H9 (cell line): ENCODE results near the gene RNASE7. TPM values are rescaled to one million over a fixed set of nuclear protein-coding genes. Genes with fewer than 3 reads are reported as not detected.

Source experiments
- DNase-seq: peaks from one replicate; pipeline ENCODE4 v3.0.0-alpha.2; 2017
- H2AFZ ChIP-seq: one replicate; pipeline ENCODE4 v1.6.1; 2013; ENCODE audit warnings: mild to moderate bottlenecking, low read length, control low read depth, moderate library complexity
- H2AK5ac ChIP-seq: 2 replicates; pipeline ENCODE4 v1.6.1; 2013; ENCODE audit warnings: low read length, control low read depth, mixed read lengths; ENCODE audit not compliant: insufficient read length
- H2BK120ac ChIP-seq: one replicate; pipeline ENCODE4 v1.6.1; 2013; ENCODE audit warnings: low read depth, mild to moderate bottlenecking, low read length, control low read depth, inconsistent platforms; ENCODE audit not compliant: poor library complexity, severe bottlenecking
- H2BK12ac ChIP-seq: 2 replicates; pipeline ENCODE4 v1.6.1; 2013; ENCODE audit warnings: low read length, control low read depth, mixed read lengths, low read depth; ENCODE audit not compliant: insufficient read length
- H2BK15ac ChIP-seq: 2 replicates; pipeline ENCODE4 v1.6.1; 2013; ENCODE audit warnings: low read depth, low read length, control low read depth
- H2BK20ac ChIP-seq: one replicate; pipeline ENCODE4 v1.6.1; 2013; ENCODE audit warnings: low read depth, mild to moderate bottlenecking, low read length, control low read depth, inconsistent platforms; ENCODE audit not compliant: poor library complexity, severe bottlenecking
- H2BK5ac ChIP-seq: 2 replicates; pipeline ENCODE4 v1.6.1; 2013; ENCODE audit warnings: low read length, control low read depth, mixed read lengths; ENCODE audit not compliant: insufficient read length
- H3K14ac ChIP-seq: 2 replicates; pipeline ENCODE4 v1.6.1; 2013; ENCODE audit warnings: low read length, control low read depth; ENCODE audit not compliant: insufficient read depth
- H3K18ac ChIP-seq: 2 replicates; pipeline ENCODE4 v1.6.1; 2013; ENCODE audit warnings: low read depth, mild to moderate bottlenecking, mixed read lengths, low read length, control low read depth; ENCODE audit not compliant: insufficient read length
- H3K23ac ChIP-seq: 2 replicates; pipeline ENCODE4 v1.6.1; 2013; ENCODE audit warnings: low read length, control low read depth, mixed read lengths, low read depth; ENCODE audit not compliant: insufficient read length
- H3K23me2 ChIP-seq: 2 replicates; pipeline ENCODE4 v1.6.1; 2013; ENCODE audit warnings: low read depth, mild to moderate bottlenecking, mixed read lengths, low read length, control low read depth; ENCODE audit not compliant: insufficient read length, poor library complexity, severe bottlenecking
- H3K27ac ChIP-seq: 2 replicates; pipeline ENCODE4 v1.5.1; 2013; ENCODE audit warnings: low read length, control low read depth, mixed read lengths, low read depth; ENCODE audit not compliant: insufficient read length
- H3K27me3 ChIP-seq: 2 replicates; pipeline ENCODE4 v1.6.1; 2013; ENCODE audit warnings: low read length, control low read depth, inconsistent platforms; ENCODE audit not compliant: insufficient read depth
- H3K4ac ChIP-seq: 2 replicates; pipeline ENCODE4 v1.6.1; 2013; ENCODE audit warnings: low read depth, mild to moderate bottlenecking, control low read depth, inconsistent platforms, low read length, moderate library complexity
- H3K4me1 ChIP-seq: 2 replicates; pipeline ENCODE4 v1.6.1; 2013; ENCODE audit warnings: low read length, control low read depth, inconsistent platforms; ENCODE audit not compliant: insufficient read depth
- H3K4me2 ChIP-seq: 2 replicates; pipeline ENCODE4 v1.6.1; 2013; ENCODE audit warnings: low read length, control low read depth, mixed read lengths; ENCODE audit not compliant: insufficient read length, insufficient read depth
- H3K56ac ChIP-seq: 2 replicates; pipeline ENCODE4 v1.6.1; 2013; ENCODE audit warnings: low read depth, mild to moderate bottlenecking, mixed read lengths, low read length, control low read depth; ENCODE audit not compliant: insufficient read length
- H3K79me1 ChIP-seq: 2 replicates; pipeline ENCODE4 v1.6.1; 2013; ENCODE audit warnings: low read depth, mild to moderate bottlenecking, moderate library complexity, low read length, control low read depth, inconsistent platforms; ENCODE audit not compliant: insufficient read depth, poor library complexity, severe bottlenecking
- H3K79me2 ChIP-seq: 2 replicates; pipeline ENCODE4 v1.6.1; 2013; ENCODE audit warnings: low read length, control low read depth, inconsistent platforms; ENCODE audit not compliant: insufficient read depth
- H3K9ac ChIP-seq: 2 replicates; pipeline ENCODE4 v1.6.1; 2013; ENCODE audit warnings: low read length, control low read depth, mixed read lengths; ENCODE audit not compliant: insufficient read length; ENCODE audit errors: extremely low read depth
- H3K9me3 ChIP-seq: one replicate; pipeline ENCODE4 v1.6.1; 2013; ENCODE audit warnings: low read depth, low read length, inconsistent platforms; ENCODE audit not compliant: control insufficient read depth
- H3T11ph ChIP-seq: one replicate; pipeline ENCODE4 v1.6.1; 2013; ENCODE audit warnings: mild to moderate bottlenecking, low read length, control low read depth, inconsistent platforms
- H4K20me1 ChIP-seq: one replicate; pipeline ENCODE4 v1.6.1; 2013; ENCODE audit not compliant: control insufficient read depth, insufficient read length, insufficient read depth
- H4K5ac ChIP-seq: 2 replicates; pipeline ENCODE4 v1.6.1; 2013; ENCODE audit warnings: low read depth, mild to moderate bottlenecking, mixed read lengths, low read length, control low read depth; ENCODE audit not compliant: insufficient read length
- H4K8ac ChIP-seq: replicated peaks from 2 replicates; pipeline ENCODE4 v1.6.1; 2013; ENCODE audit warnings: low read length, control low read depth, mixed read lengths, low read depth; ENCODE audit not compliant: insufficient read length
- H4K91ac ChIP-seq: 2 replicates; pipeline ENCODE4 v1.6.1; 2013; ENCODE audit warnings: low read depth, mild to moderate bottlenecking, moderate library complexity, mixed read lengths, low read length, control low read depth; ENCODE audit not compliant: insufficient read length
- H3K27ac Mint-ChIP-seq, 3 experiments: 2 replicates in 2 of 3; 3 replicates in 1 of 3; pipeline ENCODE4 v1.8.0; 2020 to 2021; ENCODE audit warnings: mixed read lengths in 3 of 3, mild to moderate bottlenecking in 1 of 3, moderate library complexity in 1 of 3
- H3K27me3 Mint-ChIP-seq: 2 replicates; pipeline ENCODE4 v1.8.0; 2021; ENCODE audit warnings: low read depth, mild to moderate bottlenecking, moderate library complexity, mixed read lengths
- H3K36me3 Mint-ChIP-seq, 3 experiments: 2 replicates in 2 of 3; 3 replicates in 1 of 3; pipeline ENCODE4 v1.8.0; 2020 to 2021; ENCODE audit warnings: low read depth in 3 of 3, mixed read lengths in 3 of 3; ENCODE audit not compliant: insufficient read depth in 1 of 3
- H3K4me1 Mint-ChIP-seq, 2 experiments: 2 replicates each; pipeline ENCODE4 v1.8.0; 2020; ENCODE audit warnings: mixed read lengths in 2 of 2
- H3K4me3 Mint-ChIP-seq, 2 experiments: 2 replicates in 1 of 2; 3 replicates in 1 of 2; pipeline ENCODE4 v1.8.0; 2020 to 2021; ENCODE audit warnings: mild to moderate bottlenecking in 2 of 2, mixed read lengths in 2 of 2, moderate library complexity in 1 of 2
- H3K9me3 Mint-ChIP-seq, 2 experiments: 2 replicates in 1 of 2; 3 replicates in 1 of 2; pipeline ENCODE4 v1.8.0; 2020; ENCODE audit warnings: mild to moderate bottlenecking in 2 of 2, mixed read lengths in 2 of 2, moderate library complexity in 1 of 2
- CTCF ChIP-seq: fragments of 200-600 bp; sonication (generic); conservative IDR thresholded peaks from 3 replicates; pipeline ENCODE4 v1.8.0; 2021; ENCODE audit warnings: antibody characterized with exemption, mild to moderate bottlenecking
- WGBS: extraction: QIAGEN DNeasy Blood & Tissue Kit; methylation state at CpG from one replicate; pipeline ENCODE4 v1.1.7; 2013; ENCODE audit warnings: missing lambda C conversion rate, low lambda C conversion rate, mixed read lengths; ENCODE audit not compliant: insufficient read length; ENCODE audit errors: extremely low coverage; 5-methylcytosine and 5-hydroxymethylcytosine counted together
- total RNA-seq: library from RNA; stranded (reverse); gene quantifications from 2 replicates; pipeline ENCODE4 v1.2.1, GENCODE V29; 2021

The RNASE7 gene
- total RNA-seq, 1 experiment from 2014 or later: not detected

DNA sequence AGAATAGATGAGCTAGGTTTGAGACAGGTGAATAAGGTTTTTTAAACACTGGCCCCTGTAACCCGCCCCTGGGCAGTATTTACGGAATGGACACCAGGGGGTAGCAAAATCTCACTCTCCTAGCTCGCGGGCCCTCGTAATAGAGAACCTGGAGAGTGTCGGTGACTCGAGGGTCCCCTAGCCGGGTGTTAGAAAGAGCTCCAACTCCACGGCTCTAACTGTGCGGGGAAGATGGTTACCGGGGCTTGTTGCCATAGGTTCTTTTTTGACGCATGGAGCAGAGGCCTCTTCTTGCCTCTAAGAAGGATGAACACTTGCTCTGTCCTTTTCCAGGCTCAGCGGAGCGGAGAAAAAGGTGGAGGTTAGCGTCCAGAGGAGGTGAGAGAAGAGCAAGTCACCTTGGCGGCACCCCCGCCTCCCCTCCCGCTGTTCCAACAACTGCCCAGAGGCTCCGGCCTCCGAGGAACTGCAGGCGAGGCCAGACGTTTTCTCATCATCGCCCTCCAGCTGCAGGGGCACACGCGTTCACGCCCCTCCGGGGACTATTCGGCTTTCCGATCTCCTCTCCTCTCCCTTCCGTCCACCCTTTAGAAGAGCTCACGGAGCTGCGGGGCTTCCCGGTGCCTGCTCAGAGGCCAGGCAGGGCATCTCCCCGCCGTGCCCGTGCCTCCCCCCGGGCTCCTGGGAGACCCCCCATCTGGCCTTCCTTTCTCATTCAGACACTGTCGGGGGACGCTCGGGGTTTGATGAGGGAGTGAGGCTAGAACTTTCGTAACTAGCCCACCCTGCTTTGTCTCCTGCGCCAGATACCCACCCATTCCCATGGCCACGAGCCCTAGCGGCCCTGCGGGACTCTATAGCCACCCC, 26.6 kb downstream of the RNASE7 start:
- peak; percentile 63 for DNase-seq
- peak overlapping the region; percentile 88 to 92 for H3K4me3 Mint-ChIP-seq
- no peak overlapping the region for H3T11ph ChIP-seq
- no peak overlapping the region for H2BK20ac ChIP-seq
- H3K4me1 Mint-ChIP-seq: peaks cover 28 to 32% of the 10 kb centered on the region in 2 experiments
- peaks cover 10 to 19% (median 14%) of the 10 kb centered on the region in 3 experiments for H3K36me3 Mint-ChIP-seq
- peaks cover 20% of the 10 kb centered on the region for H3K27me3 Mint-ChIP-seq
- no peak overlapping the region for H3K56ac ChIP-seq
- H2BK120ac ChIP-seq: no peak overlapping the region
- WGBS: no CpG with 5 or more reads among the region's 45 CpGs
- H3K4me2 ChIP-seq: peak overlapping the region; percentile 85
- H3K79me1 ChIP-seq: no peaks in the 10 kb centered on the region
- peak; percentile 65 for TF ChIP-seq CTCF
- H3K23me2 ChIP-seq: peaks cover 31% of the 10 kb centered on the region
- no peak overlapping the region for H4K8ac ChIP-seq
- H3K9me3 ChIP-seq: no peaks in the 10 kb centered on the region
- H4K91ac ChIP-seq: no peak overlapping the region
- peak overlapping the region in 2 of 3 experiments; percentile 73 to 89; a peak in 4 of 7 replicates for H3K27ac Mint-ChIP-seq
- H2AFZ ChIP-seq: no peak overlapping the region
- no peak overlapping the region for H3K27ac ChIP-seq
- no peak overlapping the region for H3K14ac ChIP-seq
- H3K18ac ChIP-seq: no peak overlapping the region
- H3K4ac ChIP-seq: no peak overlapping the region
- H3K9me3 Mint-ChIP-seq: no peaks in the 10 kb centered on the region
- H2BK12ac ChIP-seq: no peak overlapping the region
- no peaks in the 10 kb centered on the region for H3K79me2 ChIP-seq
- H3K9ac ChIP-seq: peak overlapping the region; percentile 26
- no peak overlapping the region for H2BK15ac ChIP-seq
- peaks cover 4% of the 10 kb centered on the region; the same call in 1 of the 2 replicates for H3K4me1 ChIP-seq
- H3K27me3 ChIP-seq: no peaks in the 10 kb centered on the region
- no peak overlapping the region for H2AK5ac ChIP-seq
- no peak overlapping the region for H3K23ac ChIP-seq
- no peaks in the 10 kb centered on the region for H4K20me1 ChIP-seq
- H4K5ac ChIP-seq: no peak overlapping the region
- no peak overlapping the region for H2BK5ac ChIP-seq
